GM21717 (cell line): Measurements from ENCODE around the gene SHISA5.
A peak's percentile ranks its signal among the peaks of the same experiment; 100 is the strongest.
"Not testable (repeated sequence)": the region's sequence is repeated elsewhere in the genome, so short reads cannot be mapped to it uniquely, and the experiment has no call there.

Source experiments
- ATAC-seq: cut with Tn5 transposase; IDR thresholded peaks from one replicate; pipeline ENCODE4 v1.9.1; 2021; ENCODE audit warnings: mild to moderate bottlenecking, moderate library complexity; ENCODE audit not compliant: unreplicated experiment

The SHISA5 gene

DNA sequence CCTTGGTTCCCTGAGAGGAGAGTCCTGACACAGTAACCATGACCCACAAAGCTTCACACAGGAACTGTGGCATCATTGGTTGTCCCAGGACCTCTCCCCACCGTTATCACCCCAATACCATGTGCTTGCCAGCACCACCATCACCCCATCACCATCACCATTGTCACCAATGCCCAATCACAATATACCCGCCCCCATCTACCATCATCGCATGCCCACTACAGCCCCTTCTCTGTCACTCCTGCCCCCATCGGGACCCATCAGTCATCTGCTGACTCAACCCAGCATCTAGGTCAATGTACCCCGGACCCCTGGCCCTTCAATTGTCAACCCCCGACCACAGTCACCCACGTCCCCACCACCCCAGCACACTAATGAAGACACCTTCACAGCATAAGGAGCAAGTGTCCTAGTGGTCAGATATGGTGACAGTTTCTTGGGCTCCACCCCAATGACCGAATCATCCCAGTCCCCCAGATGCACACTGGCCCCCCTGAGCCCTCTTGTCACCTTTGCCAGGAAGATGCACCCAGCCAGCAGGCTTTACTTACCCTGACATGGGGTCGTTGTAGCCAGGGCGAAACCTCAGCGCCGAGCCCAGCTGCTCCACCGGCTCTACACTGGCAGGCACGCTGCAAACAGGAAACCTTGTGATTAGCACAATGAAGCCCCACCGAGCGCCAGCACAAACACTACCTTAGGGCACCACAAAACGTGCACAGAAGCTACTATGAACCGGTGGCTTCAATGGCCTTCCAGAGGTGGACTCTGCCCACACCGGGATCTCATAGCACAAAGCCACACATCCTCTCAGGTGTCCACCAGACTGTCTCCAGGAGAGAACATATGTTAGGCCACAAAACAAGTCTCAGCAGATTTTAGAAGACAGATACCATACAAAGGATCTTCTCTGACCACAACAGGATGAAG lies 25.1 kb downstream of the SHISA5 start:
- ATAC-seq = no peak

GRCh38 chr3:48477959-48478520 lies 25.9 kb downstream of the SHISA5 start:
- ATAC-seq = no peak

DNA sequence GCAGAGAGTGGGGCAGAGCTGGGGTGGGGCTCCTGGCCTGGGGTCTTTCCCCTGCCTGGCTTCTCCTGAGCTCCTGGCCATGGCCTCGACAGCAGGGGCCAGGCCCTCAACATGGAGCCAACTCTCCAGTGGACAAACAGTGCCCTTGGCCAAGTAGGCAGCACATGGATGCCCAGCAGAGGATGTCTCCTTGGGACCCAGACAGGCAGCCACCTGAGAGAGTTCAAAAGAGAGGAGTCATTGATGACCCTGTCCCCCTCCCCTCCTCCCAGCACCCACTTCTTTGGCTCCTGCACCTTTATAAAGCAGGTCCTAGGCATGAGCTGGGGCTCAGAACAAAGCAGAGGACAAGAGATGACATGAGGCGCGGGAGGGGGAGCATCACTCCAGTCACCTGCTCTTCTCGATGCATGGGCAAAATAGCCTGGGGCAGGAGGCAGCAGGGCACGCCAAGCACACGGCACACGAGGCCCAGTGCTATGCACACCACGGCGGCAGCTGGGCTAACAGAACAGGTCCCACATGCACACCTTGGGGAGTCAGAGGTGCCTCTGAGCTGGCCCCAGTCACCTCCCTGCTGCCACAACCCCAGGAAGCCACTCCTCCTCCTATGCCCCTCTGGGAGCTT lies 27.4 kb downstream of the SHISA5 start:
- ATAC-seq = no peak

GRCh38 chr3:48475188-48475587 lies 28.8 kb downstream of the SHISA5 start:
- no peak for ATAC-seq

GRCh38 chr3:48474619-48475018 lies 29.4 kb downstream of the SHISA5 start:
- ATAC-seq = no peak

DNA sequence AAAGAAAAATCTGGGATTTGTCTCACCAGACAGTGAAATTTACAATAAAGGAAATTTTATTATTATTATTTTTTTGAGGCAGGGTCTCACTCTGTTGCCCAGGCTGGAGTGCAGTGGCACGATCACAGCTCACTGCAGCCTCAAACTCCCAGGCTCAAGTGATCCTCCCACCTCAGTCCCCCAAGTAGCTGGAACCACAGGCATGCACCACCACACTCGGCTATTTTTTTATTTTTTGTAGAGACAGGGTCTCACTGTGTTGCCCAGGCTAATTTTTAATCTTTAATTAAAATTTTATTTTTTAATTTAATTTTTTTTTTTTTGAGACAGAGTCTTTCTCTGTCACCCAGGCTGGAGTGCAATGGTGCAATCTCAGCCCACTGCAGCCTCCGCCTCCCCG lies 29.9 kb downstream of the SHISA5 start:
- ATAC-seq = not testable (repeated sequence)

DNA sequence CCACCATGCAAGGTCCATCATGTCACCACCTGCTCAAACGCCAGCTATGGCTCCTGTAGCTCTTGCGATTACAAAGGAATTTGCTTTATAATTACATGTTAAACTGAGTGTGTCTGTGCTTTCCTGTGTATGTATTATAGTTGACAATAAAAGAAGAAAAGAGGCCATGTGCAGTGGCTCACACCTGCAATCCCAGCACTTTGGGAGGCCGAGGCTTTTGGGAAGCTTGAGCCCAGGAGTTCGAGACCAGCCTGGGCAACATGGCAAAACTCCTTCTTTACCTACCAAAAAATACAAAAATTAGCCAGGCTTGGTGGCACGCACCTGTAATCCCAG lies 30.4 kb downstream of the SHISA5 start:
- ATAC-seq = no peak

DNA sequence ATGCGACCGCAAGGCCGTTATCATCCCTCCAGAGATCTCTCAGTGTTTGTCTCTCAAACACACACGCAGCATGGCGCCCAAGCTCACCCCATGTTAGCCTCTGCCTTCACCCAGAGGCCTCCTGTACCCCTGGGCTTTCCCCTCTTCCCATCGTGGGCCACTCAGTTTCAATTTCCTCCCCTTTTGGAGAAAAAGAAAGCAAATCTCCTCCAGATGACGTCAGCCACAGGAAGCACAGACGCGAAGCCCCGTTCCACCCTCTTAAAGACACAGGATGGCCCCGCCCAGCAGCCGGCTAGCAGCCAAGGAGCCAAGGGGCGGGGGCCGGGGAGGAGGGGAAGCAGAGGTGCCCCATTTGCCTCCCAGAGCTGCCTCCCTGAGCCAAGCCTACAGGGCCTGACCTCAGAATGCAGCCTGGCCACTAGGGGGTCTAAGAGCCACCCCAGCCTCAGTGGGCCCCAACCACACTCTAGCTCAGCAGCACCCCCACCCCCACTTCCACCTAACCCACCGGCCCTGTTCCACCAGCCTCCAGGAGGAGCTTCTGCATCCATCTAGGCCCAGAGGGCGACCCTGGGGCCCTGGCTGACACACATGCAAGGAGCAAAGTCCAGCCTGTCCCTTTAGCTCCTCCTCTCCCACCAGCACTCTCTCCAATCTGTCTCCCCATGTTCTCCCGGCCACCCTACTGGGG lies 30.9 kb downstream of the SHISA5 start:
- peak; percentile 67 for ATAC-seq

GRCh38 chr3:48472673-48472922 lies 31.4 kb downstream of the SHISA5 start:
- ATAC-seq = no peak

GRCh38 chr3:48470286-48470685 lies 33.7 kb downstream of the SHISA5 start:
- ATAC-seq = no peak

DNA sequence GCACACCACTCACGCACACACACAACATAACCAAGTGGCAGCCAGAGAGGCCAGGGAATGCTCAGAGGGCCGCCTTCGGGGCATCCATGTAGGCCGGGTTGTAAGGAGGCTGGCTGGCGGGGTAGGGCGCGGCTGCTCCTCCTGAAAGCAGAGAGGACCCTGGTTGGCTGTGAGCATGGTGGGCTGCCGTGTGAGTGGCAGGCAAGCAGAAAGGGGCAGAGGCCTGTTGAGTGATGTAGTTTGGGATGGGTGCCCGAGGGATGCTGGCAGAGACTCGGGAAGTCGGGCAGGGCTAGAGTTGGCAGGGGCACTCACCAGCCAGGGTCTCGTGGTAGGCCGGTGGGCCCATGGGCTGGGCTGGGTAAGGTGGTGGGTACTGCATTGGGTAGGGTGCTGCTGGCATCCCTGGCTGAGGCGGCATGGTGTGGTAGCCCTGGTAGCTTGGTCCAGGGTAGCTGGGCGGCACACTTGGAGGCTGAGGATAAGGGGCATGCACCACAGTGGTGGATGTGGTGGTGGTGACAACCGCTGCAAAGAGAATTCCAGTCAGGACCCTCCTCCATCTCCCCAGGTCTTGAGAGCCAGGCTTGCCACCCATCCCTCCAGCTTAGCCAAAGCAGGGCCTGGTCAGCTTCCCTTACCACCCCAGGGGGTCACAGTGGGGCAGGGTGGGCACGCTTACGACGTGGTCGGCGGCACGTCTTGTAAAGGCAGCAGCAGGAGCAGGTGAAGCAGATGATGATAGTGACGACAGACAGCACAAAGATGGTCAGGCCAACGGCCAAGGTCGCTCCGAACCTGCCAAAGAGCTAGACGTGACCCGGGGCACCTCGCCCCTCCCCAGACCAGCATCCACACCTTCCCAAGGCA lies 34.7 kb downstream of the SHISA5 start:
- ATAC-seq = no peak

DNA sequence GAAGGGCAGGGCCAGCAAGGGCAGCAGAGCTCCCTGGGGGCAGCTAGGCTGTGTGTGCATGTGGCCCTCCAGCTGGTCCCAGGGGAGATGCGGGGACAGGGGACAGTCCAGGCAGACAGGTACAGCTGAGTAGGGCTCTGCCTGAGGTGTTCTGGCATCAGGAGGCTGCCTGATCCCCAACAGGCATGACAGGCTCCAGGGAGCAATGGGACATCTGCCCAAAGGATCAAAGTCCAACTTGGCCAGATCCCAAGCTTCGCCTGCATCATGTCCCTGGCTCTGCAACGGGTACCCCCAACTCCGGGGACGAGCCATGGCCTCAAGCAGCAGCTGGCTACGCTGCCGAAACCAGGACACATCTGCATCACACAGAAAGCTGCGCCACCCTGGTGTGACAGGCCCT lies 35.6 kb downstream of the SHISA5 start:
- ATAC-seq = no peak

GRCh38 chr3:48467473-48468267 lies 36.3 kb downstream of the SHISA5 start:
- no peak for ATAC-seq

GRCh38 chr3:48467110-48467454 lies 36.9 kb downstream of the SHISA5 start:
- no peak for ATAC-seq

DNA sequence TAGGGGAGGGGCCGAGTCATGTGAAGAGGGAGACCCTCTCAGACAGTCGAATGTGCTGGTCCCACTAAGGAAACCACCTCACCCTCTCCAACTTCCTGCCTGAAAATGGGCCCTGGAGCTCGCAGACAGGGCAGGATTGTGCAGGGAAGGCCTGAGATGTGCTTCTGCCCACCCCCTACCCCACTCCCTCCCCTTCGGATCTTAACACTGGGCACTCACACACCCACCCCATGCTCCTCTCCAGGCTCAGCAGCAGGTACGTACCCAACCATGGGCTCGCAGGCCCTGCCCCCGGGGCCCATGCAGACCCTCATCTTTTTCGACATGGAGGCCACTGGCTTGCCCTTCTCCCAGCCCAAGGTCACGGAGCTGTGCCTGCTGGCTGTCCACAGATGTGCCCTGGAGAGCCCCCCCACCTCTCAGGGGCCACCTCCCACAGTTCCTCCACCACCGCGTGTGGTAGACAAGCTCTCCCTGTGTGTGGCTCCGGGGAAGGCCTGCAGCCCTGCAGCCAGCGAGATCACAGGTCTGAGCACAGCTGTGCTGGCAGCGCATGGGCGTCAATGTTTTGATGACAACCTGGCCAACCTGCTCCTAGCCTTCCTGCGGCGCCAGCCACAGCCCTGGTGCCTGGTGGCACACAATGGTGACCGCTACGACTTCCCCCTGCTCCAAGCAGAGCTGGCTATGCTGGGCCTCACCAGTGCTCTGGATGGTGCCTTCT lies 37.4 kb downstream of the SHISA5 start:
- ATAC-seq = peak; percentile 8

DNA sequence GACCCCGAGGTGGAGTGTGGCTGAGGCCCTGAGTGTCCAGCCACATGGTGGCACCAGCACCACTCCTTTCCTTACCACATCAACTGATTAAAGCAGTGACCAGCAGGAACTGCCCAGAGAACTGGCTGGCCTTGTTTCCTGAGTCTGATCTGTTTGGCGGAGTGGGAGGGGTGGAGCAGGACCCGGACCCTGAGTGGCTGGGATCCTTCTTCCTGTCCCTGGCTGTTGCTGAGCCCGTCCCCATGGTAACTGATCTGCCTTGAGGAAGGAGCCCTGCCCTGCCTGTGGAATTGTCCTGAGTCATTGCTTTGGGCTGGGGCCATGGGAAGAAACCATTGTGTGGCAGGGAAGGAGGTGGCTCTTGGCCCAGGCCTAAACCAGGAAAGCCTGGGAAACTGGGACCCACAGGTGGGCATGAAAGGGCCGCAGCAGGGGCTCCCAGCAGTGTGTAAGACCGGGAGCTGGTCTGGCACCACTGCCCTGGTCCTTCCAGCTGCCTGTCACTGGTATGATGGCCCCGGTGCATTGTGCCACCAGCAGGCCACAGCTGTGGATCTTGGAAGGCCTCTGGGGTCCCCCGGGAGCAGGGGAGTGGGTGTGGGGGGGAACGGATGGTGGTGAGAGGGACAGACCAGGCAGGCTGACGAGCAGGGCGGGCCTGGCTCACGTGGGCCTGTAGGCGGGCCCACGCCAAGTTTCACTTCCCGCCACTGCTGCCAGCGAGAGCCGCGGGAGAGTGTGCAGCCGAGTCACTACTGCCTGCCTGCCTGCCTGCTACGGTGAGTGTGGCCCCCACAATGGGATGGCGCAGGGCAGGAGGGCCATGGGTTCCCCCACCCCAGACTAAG lies 38.2 kb downstream of the SHISA5 start:
- peak; percentile 76 for ATAC-seq

GRCh38 chr3:48465237-48465530 lies 38.8 kb downstream of the SHISA5 start:
- ATAC-seq = no peak

- ATAC-seq = no peak
These were observed 39.2 kb downstream of the SHISA5 start for GRCh38 chr3:48464713-48465221.

DNA sequence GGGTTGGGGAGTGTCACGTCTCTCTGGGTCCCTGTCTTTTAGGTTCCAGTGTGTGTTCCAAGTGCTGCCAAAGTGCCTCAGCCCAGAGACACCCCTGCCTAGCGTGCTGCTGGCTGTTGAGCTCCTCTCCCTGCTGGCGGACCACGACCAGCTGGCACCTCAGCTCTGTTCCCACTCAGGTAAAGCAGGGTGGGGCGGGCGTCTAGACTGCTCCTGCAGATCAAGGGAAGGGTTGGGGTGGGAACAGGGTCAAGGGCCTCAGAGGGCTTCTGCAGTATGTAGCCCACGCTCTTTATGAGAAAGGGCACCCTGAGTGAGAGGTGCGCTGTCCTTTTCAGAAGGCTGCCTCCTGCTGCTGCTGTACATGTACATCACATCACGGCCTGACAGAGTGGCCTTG lies 40.3 kb downstream of the SHISA5 start:
- ATAC-seq = no peak
